ENCODE measurements around the gene CARS2.

Gene CARS2

DNA sequence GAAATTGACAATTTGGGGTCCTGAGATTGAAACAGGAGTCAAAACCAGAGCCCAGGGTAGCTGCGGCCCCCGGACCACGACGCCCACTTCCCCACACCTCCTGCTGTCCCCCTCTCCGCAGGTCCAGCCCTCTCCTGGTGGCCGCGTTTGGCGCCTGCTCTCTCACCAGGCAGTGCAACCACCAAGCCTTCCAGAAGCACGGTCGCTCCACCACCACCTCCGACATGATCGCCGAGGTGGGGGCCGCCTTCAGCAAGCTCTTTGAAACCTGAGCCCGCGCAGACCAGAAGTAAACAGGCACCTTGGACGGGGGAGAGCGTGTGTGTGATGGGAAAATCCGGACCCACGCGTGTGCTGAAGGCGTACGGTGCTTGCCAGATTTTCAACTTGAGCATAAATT, 67.7 kb downstream of the CARS2 start:
- Histone ChIP-seq H3K79me1 (ENCODE audit: low read length) (no peaks in the 10 kb centered on the region), H4K12ac (ENCODE audit: low read depth, low read length) (no peak overlapping the region), H3K18ac (ENCODE audit: low read length) (no peak overlapping the region), H3K14ac (ENCODE audit: low read length) (no peak overlapping the region), H2AK5ac (ENCODE audit: low read length) (no peak overlapping the region), H3K27me3 (ENCODE audit: insufficient read depth, low read length) (no peaks in the 10 kb centered on the region), H2AFZ (ENCODE audit: insufficient read depth, low read length, poor library complexity) (no peak overlapping the region), H3K9ac (ENCODE audit: low read length) (no peak overlapping the region), H3K4me2 (ENCODE audit: low read length) (no peak overlapping the region), H2BK5ac (ENCODE audit: low read depth, low read length, poor library complexity) (no peak overlapping the region), H4K91ac (ENCODE audit: low read depth, low read length) (no peak overlapping the region), H3K79me2 (ENCODE audit: control insufficient read depth, insufficient read depth, low read length, poor library complexity) (no peaks in the 10 kb centered on the region), H3K4ac (ENCODE audit: low read depth, low read length) (no peak overlapping the region), H3K23ac (ENCODE audit: low read length) (no peak overlapping the region), H3K36me3 (ENCODE audit: control insufficient read depth in 1 of 2, insufficient read depth in 2 of 2, low read length in 2 of 2) (peaks cover 79 to 82% of the 10 kb centered on the region in 2 experiments), H2BK120ac (ENCODE audit: insufficient read depth, low read length, poor library complexity) (no peak overlapping the region), H3K9me3 (ENCODE audit: insufficient read depth, low read depth, low read length) (peaks cover 3% of the 10 kb centered on the region), H2BK12ac (ENCODE audit: low read length) (no peak overlapping the region), H3K4me1 (ENCODE audit: control insufficient read depth in 1 of 2, insufficient read depth in 2 of 2, low read length in 2 of 2) (no peaks in the 10 kb centered on the region), H3K27ac (ENCODE audit: low read depth, low read length) (no peak overlapping the region), H4K8ac (ENCODE audit: low read depth, low read length) (no peak overlapping the region), H3K4me3 (ENCODE audit: low read depth, low read length) (no peak overlapping the region)
- WGBS (ENCODE audit: extremely low coverage, insufficient coverage, insufficient read length) = no CpG with 5 or more reads among the region's 23 CpGs
- no peak for DNase-seq

- Histone ChIP-seq H3K79me2 (ENCODE audit: control insufficient read depth, insufficient read depth, low read length, poor library complexity) (no peaks in the 10 kb centered on the region), H4K91ac (ENCODE audit: low read depth, low read length) (no peak overlapping the region), H3K27ac (ENCODE audit: low read depth, low read length) (no peak overlapping the region), H3K4me3 (ENCODE audit: low read depth, low read length) (no peak overlapping the region), H3K36me3 (ENCODE audit: control insufficient read depth in 1 of 2, insufficient read depth in 2 of 2, low read length in 2 of 2) (peaks cover 78 to 79% of the 10 kb centered on the region in 2 experiments), H3K79me1 (ENCODE audit: low read length) (no peaks in the 10 kb centered on the region), H4K8ac (ENCODE audit: low read depth, low read length) (no peak overlapping the region), H3K14ac (ENCODE audit: low read length) (no peak overlapping the region), H2BK120ac (ENCODE audit: insufficient read depth, low read length, poor library complexity) (no peak overlapping the region), H3K4me1 (ENCODE audit: control insufficient read depth in 1 of 2, insufficient read depth in 2 of 2, low read length in 2 of 2) (no peaks in the 10 kb centered on the region), H2BK5ac (ENCODE audit: low read depth, low read length, poor library complexity) (no peak overlapping the region), H2AFZ (ENCODE audit: insufficient read depth, low read length, poor library complexity) (no peak overlapping the region), H2AK5ac (ENCODE audit: low read length) (no peak overlapping the region), H3K9ac (ENCODE audit: low read length) (no peak overlapping the region), H4K12ac (ENCODE audit: low read depth, low read length) (no peak overlapping the region), H3K4me2 (ENCODE audit: low read length) (no peak overlapping the region), H3K23ac (ENCODE audit: low read length) (no peak overlapping the region), H3K9me3 (ENCODE audit: insufficient read depth, low read depth, low read length) (peaks cover 3% of the 10 kb centered on the region), H3K4ac (ENCODE audit: low read depth, low read length) (no peak overlapping the region), H2BK12ac (ENCODE audit: low read length) (no peak overlapping the region), H3K27me3 (ENCODE audit: insufficient read depth, low read length) (no peaks in the 10 kb centered on the region), H3K18ac (ENCODE audit: low read length) (no peak overlapping the region)
- DNase-seq = no peak
- WGBS (ENCODE audit: extremely low coverage, insufficient coverage, insufficient read length) = no CpG with 5 or more reads among the region's 6 CpGs
These were observed 68.2 kb downstream of the CARS2 start for GRCh38 chr13:110637747-110638146.

- Histone ChIP-seq H3K4me3 (ENCODE audit: low read depth, low read length) (no peak overlapping the region), H3K79me2 (ENCODE audit: control insufficient read depth, insufficient read depth, low read length, poor library complexity) (no peaks in the 10 kb centered on the region), H3K18ac (ENCODE audit: low read length) (no peak overlapping the region), H4K91ac (ENCODE audit: low read depth, low read length) (no peak overlapping the region), H3K27me3 (ENCODE audit: insufficient read depth, low read length) (no peaks in the 10 kb centered on the region), H3K4me1 (ENCODE audit: control insufficient read depth in 1 of 2, insufficient read depth in 2 of 2, low read length in 2 of 2) (no peaks in the 10 kb centered on the region), H3K9me3 (ENCODE audit: insufficient read depth, low read depth, low read length) (peaks cover 3% of the 10 kb centered on the region), H2AFZ (ENCODE audit: insufficient read depth, low read length, poor library complexity) (no peak overlapping the region), H3K23ac (ENCODE audit: low read length) (no peak overlapping the region), H3K9ac (ENCODE audit: low read length) (no peak overlapping the region), H4K12ac (ENCODE audit: low read depth, low read length) (no peak overlapping the region), H3K4me2 (ENCODE audit: low read length) (no peak overlapping the region), H2BK120ac (ENCODE audit: insufficient read depth, low read length, poor library complexity) (no peak overlapping the region), H2BK12ac (ENCODE audit: low read length) (no peak overlapping the region), H3K14ac (ENCODE audit: low read length) (no peak overlapping the region), H2BK5ac (ENCODE audit: low read depth, low read length, poor library complexity) (no peak overlapping the region), H3K36me3 (ENCODE audit: control insufficient read depth in 1 of 2, insufficient read depth in 2 of 2, low read length in 2 of 2) (peaks cover 73 to 74% of the 10 kb centered on the region in 2 experiments), H2AK5ac (ENCODE audit: low read length) (no peak overlapping the region), H3K4ac (ENCODE audit: low read depth, low read length) (no peak overlapping the region), H3K79me1 (ENCODE audit: low read length) (no peaks in the 10 kb centered on the region), H3K27ac (ENCODE audit: low read depth, low read length) (no peak overlapping the region), H4K8ac (ENCODE audit: low read depth, low read length) (no peak overlapping the region)
- DNase-seq = no peak
- WGBS (ENCODE audit: extremely low coverage, insufficient coverage, insufficient read length) = no CpG with 5 or more reads among the region's 6 CpGs
These were observed 68.6 kb downstream of the CARS2 start for GRCh38 chr13:110637275-110637674.

GRCh38 chr13:110636701-110637201, 69.2 kb downstream of the CARS2 start:
- no CpG with 5 or more reads among the region's 14 CpGs for WGBS (ENCODE audit: extremely low coverage, insufficient coverage, insufficient read length)

More at GRCh38 chr13:110636701-110637201, 69.2 kb downstream of the CARS2 start:
- Histone ChIP-seq H3K23ac (ENCODE audit: low read length) (no peak overlapping the region), H3K36me3 (ENCODE audit: control insufficient read depth in 1 of 2, insufficient read depth in 2 of 2, low read length in 2 of 2) (peaks cover 68 to 70% of the 10 kb centered on the region in 2 experiments), H3K4me2 (ENCODE audit: low read length) (no peak overlapping the region), H2BK120ac (ENCODE audit: insufficient read depth, low read length, poor library complexity) (no peak overlapping the region), H2BK5ac (ENCODE audit: low read depth, low read length, poor library complexity) (no peak overlapping the region), H3K18ac (ENCODE audit: low read length) (no peak overlapping the region), H4K8ac (ENCODE audit: low read depth, low read length) (no peak overlapping the region), H4K91ac (ENCODE audit: low read depth, low read length) (no peak overlapping the region), H3K4me1 (ENCODE audit: control insufficient read depth in 1 of 2, insufficient read depth in 2 of 2, low read length in 2 of 2) (no peaks in the 10 kb centered on the region), H2AK5ac (ENCODE audit: low read length) (no peak overlapping the region), H3K27me3 (ENCODE audit: insufficient read depth, low read length) (no peaks in the 10 kb centered on the region), H2BK12ac (ENCODE audit: low read length) (no peak overlapping the region), H3K9ac (ENCODE audit: low read length) (no peak overlapping the region), H3K4me3 (ENCODE audit: low read depth, low read length) (no peak overlapping the region), H4K12ac (ENCODE audit: low read depth, low read length) (no peak overlapping the region), H3K14ac (ENCODE audit: low read length) (no peak overlapping the region), H3K27ac (ENCODE audit: low read depth, low read length) (no peak overlapping the region), H3K79me2 (ENCODE audit: control insufficient read depth, insufficient read depth, low read length, poor library complexity) (no peaks in the 10 kb centered on the region), H3K79me1 (ENCODE audit: low read length) (no peaks in the 10 kb centered on the region), H3K9me3 (ENCODE audit: insufficient read depth, low read depth, low read length) (peaks cover 3% of the 10 kb centered on the region), H2AFZ (ENCODE audit: insufficient read depth, low read length, poor library complexity) (no peak overlapping the region), H3K4ac (ENCODE audit: low read depth, low read length) (no peak overlapping the region)
- no peak for DNase-seq

Data from trophoblast cell (in vitro differentiated cells and primary cell).